ENCODE results near the gene S100A6.

GRCh38 chr1:153556348-153556747, 20.6 kb upstream of the S100A6 start:
- TF ChIP-seq POLR2AphosphoS5 (IDR thresholded peaks at IDR 0.05; ENCODE audit: low read depth, low read length): no peak
- TF ChIP-seq ATF3 (IDR thresholded peaks at IDR 0.05): no peak
- no peak for TF ChIP-seq CTCF (IDR thresholded peaks at IDR 0.05 in 2 of 3, conservative IDR thresholded peaks at IDR 0.05 in 1 of 3; ENCODE audit: borderline replicate concordance in 1 of 3, insufficient read depth in 1 of 3, low read depth in 2 of 3, low read length in 2 of 3)
- no peak for TF ChIP-seq YY1 (IDR thresholded peaks at IDR 0.05; ENCODE audit: extremely low read depth, insufficient replicate concordance, low read depth, low read length)
- no peak for TF ChIP-seq RAD21 (IDR thresholded peaks at IDR 0.05; ENCODE audit: low read depth)
- no peak for TF ChIP-seq JUND (IDR thresholded peaks at IDR 0.05)
- TF ChIP-seq EZH2 (IDR thresholded peaks at IDR 0.05): no peak
- no peak for TF ChIP-seq SIN3A (IDR thresholded peaks at IDR 0.05; ENCODE audit: low read depth)
- no peak for TF ChIP-seq EZH2phosphoT487 (IDR thresholded peaks at IDR 0.05; ENCODE audit: borderline replicate concordance)
- no peak for TF ChIP-seq ZNF274 (IDR thresholded peaks at IDR 0.05; ENCODE audit: low read depth, low read length)
- TF ChIP-seq EGR1 (IDR thresholded peaks at IDR 0.05; ENCODE audit: low read depth): no peak

Data from HCT116 (cell line).